HuH-7 (cell line): Measurements from ENCODE around the gene SPATA6L.
"Not testable (repeated sequence)": the region's sequence is repeated elsewhere in the genome, so short reads cannot be mapped to it uniquely, and the experiment has no call there.

Source experiments
- DNase-seq: peaks from one replicate; pipeline ENCODE4 v3.0.0; 2011; ENCODE audit warnings: low spot score

The SPATA6L gene

GRCh38 chr9:4674783-4675182, 8.5 kb upstream of the SPATA6L start:
- DNase-seq, result no peak

- DNase-seq, result no peak
Observed at GRCh38 chr9:4671737-4672136, 5.5 kb upstream of the SPATA6L start.

- DNase-seq, result no peak
Observed at GRCh38 chr9:4670591-4670990, 4.3 kb upstream of the SPATA6L start.

- no peak for DNase-seq
Observed at GRCh38 chr9:4669890-4670289, 3.6 kb upstream of the SPATA6L start.

GRCh38 chr9:4668604-4669003, 2.3 kb upstream of the SPATA6L start:
- no peak for DNase-seq

- DNase-seq, result no peak
Observed at GRCh38 chr9:4667681-4668080, 1.4 kb upstream of the SPATA6L start.

GRCh38 chr9:4665357-4665756, 923 bp downstream of the SPATA6L start:
- DNase-seq, result no peak

GRCh38 chr9:4663956-4664355, 2.3 kb downstream of the SPATA6L start:
- no peak for DNase-seq

GRCh38 chr9:4662989-4663792, 3.1 kb downstream of the SPATA6L start:
- peak; percentile 51 for DNase-seq

GRCh38 chr9:4662108-4662988, 3.9 kb downstream of the SPATA6L start, which contains the start of gene PLPP6:
TSS of gene PLPP6 (plus strand) at chr9:4662294. CDS start at chr9:4662376, 82 bp downstream.
- peak; percentile 78 for DNase-seq

GRCh38 chr9:4661611-4662010, 4.7 kb downstream of the SPATA6L start:
- no peak for DNase-seq

- DNase-seq, result no peak
Observed at GRCh38 chr9:4661165-4661564, 5.1 kb downstream of the SPATA6L start.

GRCh38 chr9:4660665-4661064, 5.6 kb downstream of the SPATA6L start:
- not testable (repeated sequence) for DNase-seq

GRCh38 chr9:4657426-4658159, 8.7 kb downstream of the SPATA6L start:
- DNase-seq, result peak; percentile 44

- DNase-seq, result no peak
Observed at GRCh38 chr9:4656621-4657020, 9.7 kb downstream of the SPATA6L start.

GRCh38 chr9:4656196-4656595, 10.1 kb downstream of the SPATA6L start:
- DNase-seq, result not testable (repeated sequence)

GRCh38 chr9:4654538-4654937, 11.7 kb downstream of the SPATA6L start:
- DNase-seq, result no peak

- DNase-seq, result no peak
Observed at GRCh38 chr9:4654084-4654483, 12.2 kb downstream of the SPATA6L start.

- no peak for DNase-seq
Observed at GRCh38 chr9:4642351-4642750, 23.9 kb downstream of the SPATA6L start.

- no peak for DNase-seq
Observed at GRCh38 chr9:4640027-4640426, 26.3 kb downstream of the SPATA6L start.

GRCh38 chr9:4639420-4639819, 26.9 kb downstream of the SPATA6L start:
- no peak for DNase-seq

- no peak for DNase-seq
Observed at GRCh38 chr9:4638968-4639367, 27.3 kb downstream of the SPATA6L start.
